IPS DF 6.9 (cell line): ENCODE data around the gene CCN6.
"Not testable (repeated sequence)": the region's sequence is repeated elsewhere in the genome, so short reads cannot be mapped to it uniquely, and the experiment has no call there.

Source experiments
- DNase-seq: peaks from one replicate; pipeline ENCODE4 v3.0.0-alpha.2; 2013; ENCODE audit warnings: low read depth, low spot score
- H3K27ac ChIP-seq: one replicate; pipeline ENCODE4 v1.5.1; 2013; ENCODE audit warnings: low read length, control low read depth
- H3K27me3 ChIP-seq: 2 replicates; pipeline ENCODE4 v1.6.1; 2013; ENCODE audit warnings: mild to moderate bottlenecking, low read length; ENCODE audit not compliant: control insufficient read depth, insufficient read depth
- H3K36me3 ChIP-seq: 2 replicates; pipeline ENCODE4 v1.6.1; 2013; ENCODE audit warnings: low read length; ENCODE audit not compliant: control insufficient read depth, insufficient read depth
- H3K4me1 ChIP-seq: 2 replicates; pipeline ENCODE4 v1.6.1; 2013; ENCODE audit warnings: low read length; ENCODE audit not compliant: control insufficient read depth, insufficient read depth
- H3K4me3 ChIP-seq: 2 replicates; pipeline ENCODE4 v1.5.1; 2013; ENCODE audit warnings: mild to moderate bottlenecking, low read length
- H3K9me3 ChIP-seq: 2 replicates; pipeline ENCODE4 v1.6.1; 2013; ENCODE audit warnings: low read length, inconsistent platforms; ENCODE audit not compliant: control insufficient read depth, insufficient read depth
- WGBS: extraction: QIAGEN DNeasy Blood & Tissue Kit; methylation state at CpG from one replicate; pipeline ENCODE4 v1.1.7; 2013; ENCODE audit warnings: mixed read lengths, missing lambda C conversion rate; ENCODE audit not compliant: insufficient read length, insufficient coverage; 5-methylcytosine and 5-hydroxymethylcytosine counted together

Gene CCN6

GRCh38 chr6:112085286-112086065 is 31.6 kb downstream of the CCN6 start:
- Histone ChIP-seq H3K9me3 (no peaks in the 10 kb centered on the region), H3K36me3 (no peaks in the 10 kb centered on the region), H3K27ac (no peak overlapping the region), H3K4me3 (no peak overlapping the region), H3K27me3 (no peaks in the 10 kb centered on the region), H3K4me1 (no peaks in the 10 kb centered on the region)
- WGBS = no CpG with 5 or more reads among the region's 8 CpGs
- no peak for DNase-seq

- Histone ChIP-seq H3K4me1 (no peaks in the 10 kb centered on the region), H3K27me3 (no peaks in the 10 kb centered on the region), H3K9me3 (no peaks in the 10 kb centered on the region), H3K27ac (no peak overlapping the region), H3K4me3 (peak overlapping the region; percentile 76; the same call in 1 of the 2 replicates), H3K36me3 (no peaks in the 10 kb centered on the region)
- DNase-seq = no peak
- no CpG with 5 or more reads among the region's 8 CpGs for WGBS
Observed at GRCh38 chr6:112086744-112087135, 32.8 kb downstream of the CCN6 start.

- Histone ChIP-seq H3K36me3 (no peaks in the 10 kb centered on the region), H3K9me3 (no peaks in the 10 kb centered on the region), H3K4me1 (no peaks in the 10 kb centered on the region), H3K4me3 (peak within 1 kb of the TSS; percentile 76; the same call in 1 of the 2 replicates), H3K27ac (no peak within 1 kb of the TSS), H3K27me3 (no peaks in the 10 kb centered on the region)
- DNase-seq = peak; percentile 87
- no CpG with 5 or more reads among the region's 60 CpGs for WGBS
Observed at GRCh38 chr6:112087136-112087911, 33.4 kb downstream of the CCN6 start, which contains the start of the genes FAM229B and TUBE1. TSS of gene FAM229B (plus strand) at chr6:112087591. CDS start at chr6:112099284, 11,693 bp downstream. TSS of gene TUBE1 (minus strand) at chr6:112087482. CDS start at chr6:112087434, 48 bp downstream.

- no peaks in the 10 kb centered on the region for H3K36me3 ChIP-seq
- 100% methylated on average over 2 of the region's 7 CpGs for WGBS
- H3K9me3 ChIP-seq = no peaks in the 10 kb centered on the region
- no peaks in the 10 kb centered on the region for H3K4me1 ChIP-seq
- peak overlapping the region; percentile 76; the same call in 1 of the 2 replicates for H3K4me3 ChIP-seq
- no peaks in the 10 kb centered on the region for H3K27me3 ChIP-seq
- DNase-seq = no peak
- no peak overlapping the region for H3K27ac ChIP-seq
Observed at GRCh38 chr6:112087916-112088315, 34.0 kb downstream of the CCN6 start.

DNA sequence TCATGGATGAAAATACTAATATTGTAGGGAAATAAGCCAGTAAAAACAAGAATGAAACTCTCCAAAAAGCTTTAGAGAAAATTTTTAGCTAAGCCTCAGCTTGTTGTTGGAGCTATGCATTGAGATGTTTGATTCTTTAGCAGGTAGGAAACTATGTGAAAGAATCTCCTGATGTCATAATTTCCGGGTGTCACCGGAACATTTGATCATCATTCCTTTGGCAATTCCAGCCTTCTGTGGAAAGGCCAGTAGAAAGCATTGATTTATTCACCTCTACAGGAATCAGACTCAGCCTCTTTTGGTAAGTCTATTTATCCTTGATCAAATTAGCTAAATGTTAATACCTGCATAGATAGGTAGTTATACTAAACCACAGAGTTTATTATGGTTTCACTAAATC is 43.0 kb downstream of the CCN6 start:
- no peaks in the 10 kb centered on the region for H3K36me3 ChIP-seq
- no peak overlapping the region for H3K4me3 ChIP-seq
- no CpG with 5 or more reads among the region's 2 CpGs for WGBS
- H3K27me3 ChIP-seq = no peaks in the 10 kb centered on the region
- DNase-seq = no peak
- H3K4me1 ChIP-seq = no peaks in the 10 kb centered on the region
- H3K27ac ChIP-seq = no peak overlapping the region
- H3K9me3 ChIP-seq = no peaks in the 10 kb centered on the region

DNA sequence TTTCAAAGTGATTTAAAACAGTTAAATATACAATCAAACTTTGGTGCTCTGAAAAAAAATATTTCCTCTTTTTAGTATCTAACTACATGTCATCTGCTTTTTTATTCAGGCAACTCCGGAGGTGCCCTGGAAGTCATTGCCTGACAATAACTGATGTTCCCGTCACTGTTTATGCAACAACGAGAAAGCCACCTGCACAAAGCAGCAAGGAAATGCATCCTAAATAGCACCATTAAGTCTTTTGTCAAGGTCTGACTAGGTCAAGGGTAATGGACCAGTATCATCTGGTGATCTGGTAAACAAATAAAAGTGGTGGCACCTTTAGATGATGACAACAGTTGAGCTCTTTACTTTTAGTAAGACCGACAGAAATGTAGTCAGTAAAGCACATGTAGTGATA is 46.7 kb downstream of the CCN6 start:
- Histone ChIP-seq H3K27me3 (no peaks in the 10 kb centered on the region), H3K4me1 (no peaks in the 10 kb centered on the region), H3K36me3 (no peaks in the 10 kb centered on the region), H3K27ac (no peak overlapping the region), H3K9me3 (no peaks in the 10 kb centered on the region), H3K4me3 (no peak overlapping the region)
- WGBS = no CpG with 5 or more reads among the region's 4 CpGs
- peak; percentile 25 for DNase-seq

DNA sequence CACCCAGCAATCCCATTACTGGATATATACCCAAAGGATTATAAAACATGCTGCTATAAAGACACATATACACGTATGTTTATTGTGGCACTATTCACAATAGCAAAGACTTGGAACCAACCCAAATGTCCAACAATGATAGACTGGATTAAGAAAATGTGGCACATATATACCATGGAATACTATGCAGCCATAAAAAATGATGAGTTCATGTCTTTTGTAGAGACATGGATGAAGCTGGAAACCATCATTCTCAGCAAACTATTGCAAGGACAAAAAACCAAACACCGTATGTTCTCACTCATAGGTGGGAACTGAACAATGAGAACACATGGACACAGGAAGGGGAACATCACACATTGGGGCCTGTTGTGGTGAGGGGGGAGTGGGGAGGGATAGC is 52.1 kb downstream of the CCN6 start:
- no CpG with 5 or more reads among the region's 2 CpGs for WGBS
- not testable (repeated sequence) for H3K36me3 ChIP-seq, H3K9me3 ChIP-seq, DNase-seq, H3K27me3 ChIP-seq, H3K4me1 ChIP-seq, H3K27ac ChIP-seq, H3K4me3 ChIP-seq

DNA sequence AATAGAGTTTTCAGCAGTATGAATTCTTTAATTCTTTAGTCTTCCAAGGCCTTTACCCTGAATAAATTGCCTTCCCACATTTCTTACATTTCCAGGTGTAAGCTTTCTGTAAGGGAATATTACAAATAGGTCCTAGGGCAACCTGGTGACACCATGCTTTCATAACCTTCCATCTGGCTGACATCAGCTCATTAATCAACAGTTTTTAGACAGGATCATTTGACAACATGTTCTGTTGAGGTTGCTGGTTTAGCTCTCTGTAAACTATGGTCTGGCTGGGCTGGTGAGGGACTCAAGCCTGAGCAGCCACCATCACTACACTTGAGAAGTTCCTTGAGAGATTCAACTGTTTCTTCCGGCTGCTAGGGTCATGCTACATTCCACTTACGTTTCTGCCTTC is 52.7 kb downstream of the CCN6 start:
- no peaks in the 10 kb centered on the region for H3K4me1 ChIP-seq
- WGBS = no CpG with 5 or more reads among the region's 2 CpGs
- no peak overlapping the region for H3K4me3 ChIP-seq
- no peak for DNase-seq
- no peaks in the 10 kb centered on the region for H3K27me3 ChIP-seq
- no peaks in the 10 kb centered on the region for H3K36me3 ChIP-seq
- H3K27ac ChIP-seq = no peak overlapping the region
- no peaks in the 10 kb centered on the region for H3K9me3 ChIP-seq

DNA sequence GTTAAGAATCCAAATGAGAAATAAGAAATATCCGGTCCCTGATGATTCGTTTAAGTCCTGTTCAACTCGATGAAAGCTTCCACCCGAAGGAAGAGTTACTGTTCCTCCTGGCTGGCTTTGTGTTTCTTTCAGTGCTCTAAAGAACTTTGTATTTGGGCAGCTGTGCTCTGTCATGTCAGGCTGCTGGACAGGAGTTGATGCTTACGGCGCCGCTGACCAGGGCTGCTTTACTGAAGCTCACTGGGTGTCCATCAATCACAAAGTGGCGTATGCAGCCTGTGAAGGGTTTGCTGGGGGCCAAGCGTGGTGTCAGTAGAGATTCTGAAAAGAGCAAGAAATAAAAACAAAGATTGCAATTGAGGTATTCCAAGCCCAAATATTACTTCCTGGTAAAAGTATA is 55.4 kb downstream of the CCN6 start:
- no CpG with 5 or more reads among the region's 9 CpGs for WGBS
- DNase-seq = no peak

GRCh38 chr6:112113431-112113830 is 59.5 kb downstream of the CCN6 start:
- no peak for DNase-seq
- Histone ChIP-seq H3K4me1 (no peaks in the 10 kb centered on the region), H3K27me3 (no peaks in the 10 kb centered on the region), H3K36me3 (no peaks in the 10 kb centered on the region), H3K27ac (no peak overlapping the region), H3K9me3 (no peaks in the 10 kb centered on the region), H3K4me3 (no peak overlapping the region)
- WGBS = no CpG with 5 or more reads among the region's 3 CpGs

More for the DNA sequence above, 55.4 kb downstream of the CCN6 start:
- H3K9me3 ChIP-seq = no peaks in the 10 kb centered on the region
- H3K36me3 ChIP-seq = no peaks in the 10 kb centered on the region
- no peaks in the 10 kb centered on the region for H3K4me1 ChIP-seq
- H3K27ac ChIP-seq = no peak overlapping the region
- H3K27me3 ChIP-seq = no peaks in the 10 kb centered on the region
- no peak overlapping the region for H3K4me3 ChIP-seq
